OCI-LY7 (cell line): Measurements from ENCODE around the gene ZBTB48.

ENCODE experiments used
- EZH2phosphoT487 ChIP-seq: fragments of 200-600 bp; sonication (generic); IDR thresholded peaks from 2 replicates; pipeline ENCODE4 v1.6.1; 2018; ENCODE audit warnings: low read depth, borderline replicate concordance, mild to moderate bottlenecking, mixed run types, antibody characterized with exemption, low read length, moderate library complexity, mixed read lengths
- TF ChIP-seq, protein P1 (sequence below): fragments of 200-600 bp; sonication (generic); conservative IDR thresholded peaks from 2 replicates; pipeline ENCODE4 v1.5.1; 2014; ENCODE audit warnings: mild to moderate bottlenecking, antibody characterized with exemption, low read length, moderate library complexity, mixed read lengths

DNA sequence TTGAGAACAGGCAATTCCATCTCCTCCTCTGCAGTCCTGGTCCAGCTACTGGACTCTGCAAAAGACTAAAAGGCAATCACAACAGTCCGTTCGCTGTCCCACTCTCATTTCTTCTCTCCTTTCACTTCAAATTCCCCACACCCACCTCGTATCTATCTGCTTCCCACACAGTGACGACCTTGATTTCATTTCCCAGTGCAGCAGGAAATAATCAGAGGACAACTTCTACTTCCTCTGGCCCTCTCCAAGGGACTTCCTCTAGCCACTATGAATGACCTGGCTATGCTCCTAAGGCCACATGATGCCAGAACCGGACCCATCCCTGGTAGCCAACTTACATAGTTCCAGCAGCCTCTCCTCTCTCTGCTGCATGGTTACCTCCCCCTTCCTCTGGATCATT is 33.5 kb upstream of the ZBTB48 start:
- TF ChIP-seq, protein P1, sequence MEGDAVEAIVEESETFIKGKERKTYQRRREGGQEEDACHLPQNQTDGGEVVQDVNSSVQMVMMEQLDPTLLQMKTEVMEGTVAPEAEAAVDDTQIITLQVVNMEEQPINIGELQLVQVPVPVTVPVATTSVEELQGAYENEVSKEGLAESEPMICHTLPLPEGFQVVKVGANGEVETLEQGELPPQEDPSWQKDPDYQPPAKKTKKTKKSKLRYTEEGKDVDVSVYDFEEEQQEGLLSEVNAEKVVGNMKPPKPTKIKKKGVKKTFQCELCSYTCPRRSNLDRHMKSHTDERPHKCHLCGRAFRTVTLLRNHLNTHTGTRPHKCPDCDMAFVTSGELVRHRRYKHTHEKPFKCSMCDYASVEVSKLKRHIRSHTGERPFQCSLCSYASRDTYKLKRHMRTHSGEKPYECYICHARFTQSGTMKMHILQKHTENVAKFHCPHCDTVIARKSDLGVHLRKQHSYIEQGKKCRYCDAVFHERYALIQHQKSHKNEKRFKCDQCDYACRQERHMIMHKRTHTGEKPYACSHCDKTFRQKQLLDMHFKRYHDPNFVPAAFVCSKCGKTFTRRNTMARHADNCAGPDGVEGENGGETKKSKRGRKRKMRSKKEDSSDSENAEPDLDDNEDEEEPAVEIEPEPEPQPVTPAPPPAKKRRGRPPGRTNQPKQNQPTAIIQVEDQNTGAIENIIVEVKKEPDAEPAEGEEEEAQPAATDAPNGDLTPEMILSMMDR, result no peak
- no peak for TF ChIP-seq EZH2phosphoT487
